Measurements from ENCODE around the gene SLC22A6.

- no peak for TF ChIP-seq ZNF274 (IDR thresholded peaks at IDR 0.05; ENCODE audit: low read depth, low read length)
- no peak for TF ChIP-seq YY1 (IDR thresholded peaks at IDR 0.05; ENCODE audit: insufficient read depth, insufficient read length)
These were observed 29.8 kb upstream of the SLC22A6 start for GRCh38 chr11:63014408-63015055.

Measured in NT2/D1 (cell line).